SIG-M5 treated with dmso at 0.1 percent for 504 hours (cell line): ENCODE results near the gene MTOR.

Experiments used
- DNase-seq: peaks from one replicate; lab custom pipeline; 2025; ENCODE audit not compliant: unreplicated experiment; lab: John Stamatoyannopoulos, UW

MTOR gene

GRCh38 chr1:11227106-11228077 lies 35.0 kb downstream of the MTOR start:
- DNase-seq, result no peak

DNA sequence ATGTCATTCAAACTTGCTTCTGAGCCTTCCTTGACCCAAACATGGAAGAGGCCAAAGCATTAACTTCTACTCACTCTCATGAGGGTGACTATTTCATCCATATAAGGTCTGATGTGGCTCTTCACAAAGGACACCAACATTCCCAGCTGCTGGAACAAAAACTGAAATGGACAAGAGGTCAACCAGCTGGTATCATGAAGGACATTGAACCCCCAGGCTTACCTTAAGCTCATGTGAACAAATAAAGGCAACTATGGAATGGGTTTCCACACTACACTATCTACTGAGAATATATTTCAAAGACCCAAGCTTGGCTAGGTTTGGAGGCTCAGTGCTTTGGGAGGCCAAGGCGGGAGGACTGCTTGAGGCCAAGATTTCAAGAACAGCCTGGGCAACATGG lies 46.3 kb downstream of the MTOR start:
- DNase-seq, result no peak

DNA sequence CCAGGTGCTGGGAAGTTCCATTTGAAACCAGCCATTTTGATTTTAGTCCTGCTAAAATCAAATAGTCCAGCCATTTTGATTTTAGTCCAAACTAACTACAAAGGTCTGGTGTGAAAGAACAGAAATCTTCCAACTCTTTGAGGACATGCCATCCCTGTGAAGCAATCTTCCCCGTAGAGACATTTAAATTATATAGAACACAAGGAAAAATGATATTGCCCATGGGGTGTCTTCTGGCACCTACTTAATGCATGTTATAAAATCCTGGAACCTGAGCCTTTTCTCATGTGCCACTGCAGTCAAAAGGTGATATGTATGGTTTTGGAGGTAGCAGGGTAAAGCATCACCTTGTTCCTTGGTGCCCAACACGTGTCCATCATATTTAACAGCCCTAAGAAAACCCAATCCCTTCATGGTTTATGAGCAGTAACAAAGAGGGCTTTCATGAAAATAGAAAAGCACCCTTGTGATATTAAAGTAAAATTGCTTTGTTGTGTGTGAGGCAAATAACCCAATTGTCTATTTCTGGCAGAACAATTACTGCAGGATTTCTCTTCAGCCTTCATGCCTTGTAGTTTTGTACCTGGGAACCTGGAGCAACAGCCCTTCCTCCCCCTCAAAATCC lies 46.9 kb downstream of the MTOR start:
- no peak for DNase-seq

GRCh38 chr1:11214698-11215380 lies 47.5 kb downstream of the MTOR start:
- DNase-seq, result no peak

- no peak for DNase-seq
Observed at GRCh38 chr1:11211925-11212587, 50.3 kb downstream of the MTOR start.

GRCh38 chr1:11211461-11211860 lies 50.9 kb downstream of the MTOR start:
- no peak for DNase-seq

GRCh38 chr1:11207898-11208611 lies 54.3 kb downstream of the MTOR start:
- DNase-seq, result no peak

GRCh38 chr1:11204396-11205190 lies 57.8 kb downstream of the MTOR start:
- no peak for DNase-seq

GRCh38 chr1:11198851-11199594 lies 63.3 kb downstream of the MTOR start:
- no peak for DNase-seq

- no peak for DNase-seq
Observed at GRCh38 chr1:11198257-11198656, 64.1 kb downstream of the MTOR start.

- no peak for DNase-seq
Observed at GRCh38 chr1:11197359-11197758, 65.0 kb downstream of the MTOR start.

GRCh38 chr1:11196945-11197344 lies 65.4 kb downstream of the MTOR start:
- DNase-seq, result no peak

DNA sequence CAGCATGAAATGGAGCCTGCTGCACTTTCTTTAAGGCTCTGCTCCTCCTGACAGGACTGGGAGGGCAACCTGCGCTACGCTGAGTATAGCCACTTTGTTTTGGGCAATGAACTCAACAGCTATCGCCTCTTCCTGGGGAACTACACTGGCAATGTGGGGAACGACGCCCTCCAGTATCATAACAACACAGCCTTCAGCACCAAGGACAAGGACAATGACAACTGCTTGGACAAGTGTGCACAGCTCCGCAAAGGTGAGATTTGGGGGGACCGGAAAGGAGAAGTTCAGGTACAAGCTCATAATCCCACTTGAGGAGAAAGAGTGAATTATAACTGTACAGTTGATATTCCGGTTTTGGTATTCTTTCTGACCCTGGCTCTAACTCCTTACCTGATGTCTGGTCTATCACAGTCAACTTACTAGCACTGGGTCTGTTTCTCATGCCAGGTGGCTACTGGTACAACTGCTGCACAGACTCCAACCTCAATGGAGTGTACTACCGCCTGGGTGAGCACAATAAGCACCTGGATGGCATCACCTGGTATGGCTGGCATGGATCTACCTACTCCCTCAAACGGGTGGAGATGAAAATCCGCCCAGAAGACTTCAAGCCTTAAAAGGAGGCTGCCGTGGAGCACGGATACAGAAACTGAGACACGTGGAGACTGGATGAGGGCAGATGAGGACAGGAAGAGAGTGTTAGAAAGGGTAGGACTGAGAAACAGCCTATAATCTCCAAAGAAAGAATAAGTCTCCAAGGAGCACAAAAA lies 67.8 kb downstream of the MTOR start:
- DNase-seq, result no peak

GRCh38 chr1:11193376-11193775 lies 69.0 kb downstream of the MTOR start:
- no peak for DNase-seq

DNA sequence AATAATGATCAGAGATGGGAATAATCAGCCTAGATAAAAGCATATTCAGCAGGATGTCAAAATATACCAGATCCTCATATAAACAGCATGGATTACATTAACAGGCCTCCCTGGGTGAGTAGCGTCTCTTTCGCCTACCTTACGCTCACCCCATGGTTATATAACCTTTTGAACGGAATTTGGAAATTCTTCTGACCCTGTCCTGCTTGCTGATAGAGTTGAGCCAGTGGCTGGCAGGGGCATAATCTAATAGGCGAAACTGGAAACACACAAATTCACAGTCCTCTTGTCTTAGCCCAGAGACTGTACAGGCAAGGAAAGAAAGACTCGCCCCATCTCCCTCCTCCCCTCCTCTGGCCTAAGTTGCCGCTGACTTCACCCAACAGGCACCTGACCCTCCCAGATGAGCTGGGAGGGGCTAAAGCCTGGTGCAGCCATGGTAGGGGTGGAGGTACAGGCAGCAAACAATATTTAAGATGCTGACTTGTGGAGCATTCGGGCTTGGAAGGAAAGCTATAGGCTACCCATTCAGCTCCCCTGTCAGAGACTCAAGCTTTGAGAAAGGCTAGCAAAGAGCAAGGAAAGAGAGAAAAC lies 73.4 kb downstream of the MTOR start, which contains the start of gene ANGPTL7:
TSS of gene ANGPTL7 (plus strand) at position 498 of the 594 bp plus-strand sequence. CDS start 225 bp downstream, outside the sequence.
- DNase-seq, result no peak

DNA sequence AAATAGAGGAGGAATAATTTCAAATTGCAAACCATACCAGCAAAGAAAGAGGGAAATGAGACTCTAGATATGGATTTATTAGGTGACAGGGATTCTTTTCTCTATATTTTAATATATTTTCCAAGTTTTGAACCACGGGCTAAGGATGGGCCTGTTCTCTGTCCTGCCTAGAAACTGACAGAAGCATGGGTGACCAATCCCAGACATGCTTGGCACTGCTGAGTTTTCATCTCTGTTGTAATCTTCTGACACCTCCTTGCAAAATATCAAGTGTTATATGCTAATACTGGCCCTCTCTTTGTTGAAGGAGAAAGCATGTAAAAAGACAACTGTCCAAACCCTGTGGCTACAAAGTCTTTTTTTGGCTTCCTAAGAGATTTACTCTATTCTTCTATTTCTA lies 74.0 kb downstream of the MTOR start:
- no peak for DNase-seq

GRCh38 chr1:11187931-11188330 lies 74.4 kb downstream of the MTOR start:
- no peak for DNase-seq

DNA sequence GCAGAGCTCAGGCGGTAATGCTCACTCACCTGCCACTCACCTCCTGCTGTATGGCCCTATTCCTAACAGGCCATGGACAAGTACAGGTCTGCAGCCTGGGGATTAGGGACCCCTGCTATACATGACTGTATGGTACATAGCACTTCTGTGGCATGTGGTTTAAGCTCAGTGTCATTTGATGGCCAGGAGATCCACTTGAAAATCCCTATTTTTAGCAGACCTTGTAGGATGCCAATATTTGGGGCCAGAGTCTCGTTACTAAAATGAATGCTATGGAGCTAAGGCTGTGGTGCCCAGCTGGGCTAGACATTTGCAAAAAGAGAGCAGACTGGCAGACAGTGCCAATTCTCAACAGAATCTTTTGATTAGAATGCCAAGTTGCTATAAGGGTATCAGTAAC lies 74.9 kb downstream of the MTOR start:
- no peak for DNase-seq
